ENCODE measurements around the gene AKR1C8. TPM values are rescaled to one million over a fixed set of nuclear protein-coding genes. Genes with fewer than 3 reads are reported as not detected.

AKR1C8 gene
- total RNA-seq, 1 experiment from 2014 or later = not detected

DNA sequence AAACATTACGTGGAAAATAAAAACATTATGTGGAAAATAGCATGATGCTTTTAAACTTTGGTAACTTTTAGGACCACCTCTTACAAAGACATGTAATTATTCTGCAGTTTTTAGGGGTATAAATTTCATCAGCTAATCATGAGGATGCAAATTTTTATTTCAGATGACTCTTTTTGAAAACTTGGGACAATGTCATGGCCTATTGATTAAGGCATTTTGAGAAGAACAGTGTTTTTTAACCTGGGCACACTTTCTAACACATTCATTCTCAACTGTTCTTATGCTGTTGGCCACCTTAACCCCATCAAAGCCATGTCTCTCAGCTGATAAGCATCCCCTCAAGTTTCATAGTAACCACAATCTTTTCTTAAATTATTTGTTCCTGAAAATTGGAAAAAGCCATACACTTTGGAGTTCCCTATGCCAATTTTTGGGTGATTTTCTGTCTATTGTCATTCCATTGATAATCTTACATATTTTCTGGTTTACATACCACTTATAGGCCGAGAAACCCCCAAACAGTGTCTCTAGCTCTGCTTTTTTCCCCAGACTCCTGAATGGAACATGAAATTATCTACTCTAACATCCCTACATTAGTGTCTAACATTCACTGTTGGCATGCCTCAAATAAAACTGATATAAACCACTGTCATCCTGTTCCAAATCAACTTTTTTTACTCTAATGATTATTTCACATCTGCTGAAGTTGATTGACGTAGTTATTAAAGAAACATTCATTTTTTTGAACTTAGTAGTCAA lies 76.1 kb downstream of the AKR1C8 start:
- no peak for DNase-seq (ENCODE audit: low read depth)

DNA sequence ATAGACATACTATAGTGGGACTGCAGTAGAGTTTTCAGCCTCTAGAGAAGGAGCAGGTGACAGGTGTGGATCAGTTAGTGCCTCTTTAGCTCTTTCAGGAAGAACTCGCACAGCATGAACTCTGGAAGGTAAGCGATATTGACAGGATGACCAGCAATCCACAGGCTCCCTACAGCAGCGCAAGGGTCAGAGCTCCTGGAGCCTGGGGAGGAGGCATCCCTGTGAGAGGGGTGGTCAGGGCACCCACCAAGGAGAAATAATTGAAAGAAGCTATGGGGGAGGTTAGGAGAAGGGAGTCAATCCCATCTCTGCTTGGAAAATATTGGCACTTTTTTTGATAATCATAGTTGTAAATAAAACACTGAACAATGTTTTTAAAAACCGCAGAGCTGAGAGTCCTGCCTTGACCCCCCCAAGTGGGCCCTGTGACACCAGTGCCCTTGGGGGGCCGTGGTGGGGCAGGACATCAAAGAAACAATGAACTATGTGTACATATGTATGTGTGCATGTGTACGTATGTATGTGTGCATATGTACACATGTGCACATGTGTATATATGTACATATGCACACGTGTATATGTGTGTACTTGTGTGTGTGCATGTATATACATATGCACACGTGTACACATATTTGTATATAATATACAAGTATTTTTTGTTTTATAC lies 77.0 kb downstream of the AKR1C8 start:
- no peak for DNase-seq (ENCODE audit: low read depth)

DNA sequence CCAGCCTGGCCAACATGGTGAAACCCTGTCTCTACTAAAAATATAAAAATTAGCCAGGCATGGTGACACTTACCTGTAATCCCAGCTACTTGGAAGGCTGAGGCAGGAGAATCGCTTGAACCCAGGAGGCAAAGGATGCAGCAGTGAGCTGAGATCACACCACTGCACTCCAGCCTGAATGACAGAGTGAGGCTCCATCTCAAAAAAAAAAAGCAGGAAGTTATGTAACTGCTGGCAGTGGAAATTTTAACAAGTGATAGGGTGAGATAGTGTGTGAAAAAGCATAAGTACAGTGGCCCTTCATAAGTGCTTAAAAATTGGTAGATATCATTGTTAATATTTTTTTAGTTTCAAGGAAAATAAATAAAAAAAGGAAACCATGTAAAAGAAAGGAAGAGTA lies 78.4 kb downstream of the AKR1C8 start:
- no peak for DNase-seq (ENCODE audit: low read depth)

DNA sequence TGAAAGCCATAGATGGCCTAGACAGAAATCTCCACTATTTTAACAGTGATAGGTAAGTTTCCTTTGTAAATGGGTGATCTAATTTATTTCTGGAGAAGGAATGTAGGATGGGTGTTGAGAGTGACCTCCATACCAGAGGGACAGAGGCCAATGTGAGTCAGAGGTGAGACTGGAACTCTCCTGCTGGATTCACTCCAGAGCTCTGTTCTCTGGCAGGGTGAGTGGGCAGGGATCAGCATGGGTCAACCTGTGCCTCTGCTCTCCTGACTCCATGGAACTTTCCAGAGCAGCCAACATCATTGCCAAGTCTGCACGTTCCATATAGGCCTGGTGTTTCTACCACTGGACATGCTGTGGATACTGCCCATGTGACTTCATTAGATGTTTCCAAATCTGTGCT lies 79.3 kb downstream of the AKR1C8 start:
- DNase-seq (ENCODE audit: low read depth) = no peak

Other genes starting within 250 kb of the AKR1C8 start
- 0.40 and 0.51 TPM in 2 replicates for gene AKR1C1, start 221.7 kb downstream of the AKR1C8 start, total RNA-seq (2014; rRNA removed; shearing (Covaris generic))
- gene AKR1C2, start 181.3 kb downstream of the AKR1C8 start, total RNA-seq (2014; rRNA removed; shearing (Covaris generic)) = 1.4 and 1.9 TPM in 2 replicates
- 2.1 and 4.3 TPM in 2 replicates for gene AKR1C3, start 90.7 kb downstream of the AKR1C8 start, total RNA-seq (2014; rRNA removed; shearing (Covaris generic))
- not detected in 2 replicates for gene AKR1C4, start 11.7 kb upstream of the AKR1C8 start, total RNA-seq (2014; rRNA removed; shearing (Covaris generic))
- not detected in 2 replicates for gene UCN3, start 179.8 kb upstream of the AKR1C8 start, total RNA-seq (2014; rRNA removed; shearing (Covaris generic))
- 0.23 and 0.54 TPM in 2 replicates for gene TUBAL3, start 219.7 kb upstream of the AKR1C8 start, total RNA-seq (2014; rRNA removed; shearing (Covaris generic))
- gene NET1, start 227.4 kb upstream of the AKR1C8 start, total RNA-seq (2014; rRNA removed; shearing (Covaris generic)) = 84.6 and 88.9 TPM in 2 replicates